Fibroblast of mammary gland (primary cell): Measurements from ENCODE around the gene EIF4EBP2.
A peak's percentile ranks its signal among the peaks of the same experiment; 100 is the strongest.

Experiments
- DNase-seq: peaks from one replicate; pipeline ENCODE4 v3.0.0-alpha.2; 2010; ENCODE audit warnings: low read depth
- H3K4me3 ChIP-seq: 2 replicates; pipeline ENCODE4 v1.5.1; 2011; ENCODE audit warnings: low read depth, mild to moderate bottlenecking, low read length, moderate library complexity; ENCODE audit not compliant: control insufficient read depth
- CTCF ChIP-seq: conservative IDR thresholded peaks from 2 replicates; pipeline ENCODE4 v1.5.1; 2011; ENCODE audit warnings: low read depth, low read length, inconsistent platforms; ENCODE audit not compliant: control insufficient read depth, insufficient read depth

Gene EIF4EBP2

GRCh38 chr10:70459061-70459773, 55.3 kb downstream of the EIF4EBP2 start:
- no peak for TF ChIP-seq CTCF
- H3K4me3 ChIP-seq, result no peak overlapping the region
- no peak for DNase-seq

- TF ChIP-seq CTCF, result no peak
- no peak overlapping the region for H3K4me3 ChIP-seq
- DNase-seq, result no peak
Measured at GRCh38 chr10:70459774-70460490, 56.0 kb downstream of the EIF4EBP2 start.

GRCh38 chr10:70461397-70462348, 57.7 kb downstream of the EIF4EBP2 start:
- no peak overlapping the region for H3K4me3 ChIP-seq
- peak; percentile 50 for DNase-seq
- peak; percentile 83 for TF ChIP-seq CTCF

- DNase-seq, result no peak
- no peak overlapping the region for H3K4me3 ChIP-seq
- TF ChIP-seq CTCF, result no peak
Measured at GRCh38 chr10:70462349-70462984, 58.5 kb downstream of the EIF4EBP2 start.

- no peak for TF ChIP-seq CTCF
- no peak overlapping the region for H3K4me3 ChIP-seq
- DNase-seq, result no peak
Measured at GRCh38 chr10:70465278-70465677, 61.3 kb downstream of the EIF4EBP2 start.

GRCh38 chr10:70465832-70466231, 61.9 kb downstream of the EIF4EBP2 start:
- no peak for TF ChIP-seq CTCF
- DNase-seq, result no peak
- H3K4me3 ChIP-seq, result no peak overlapping the region
